Measurements from ENCODE around the gene ZNF768.

DNA sequence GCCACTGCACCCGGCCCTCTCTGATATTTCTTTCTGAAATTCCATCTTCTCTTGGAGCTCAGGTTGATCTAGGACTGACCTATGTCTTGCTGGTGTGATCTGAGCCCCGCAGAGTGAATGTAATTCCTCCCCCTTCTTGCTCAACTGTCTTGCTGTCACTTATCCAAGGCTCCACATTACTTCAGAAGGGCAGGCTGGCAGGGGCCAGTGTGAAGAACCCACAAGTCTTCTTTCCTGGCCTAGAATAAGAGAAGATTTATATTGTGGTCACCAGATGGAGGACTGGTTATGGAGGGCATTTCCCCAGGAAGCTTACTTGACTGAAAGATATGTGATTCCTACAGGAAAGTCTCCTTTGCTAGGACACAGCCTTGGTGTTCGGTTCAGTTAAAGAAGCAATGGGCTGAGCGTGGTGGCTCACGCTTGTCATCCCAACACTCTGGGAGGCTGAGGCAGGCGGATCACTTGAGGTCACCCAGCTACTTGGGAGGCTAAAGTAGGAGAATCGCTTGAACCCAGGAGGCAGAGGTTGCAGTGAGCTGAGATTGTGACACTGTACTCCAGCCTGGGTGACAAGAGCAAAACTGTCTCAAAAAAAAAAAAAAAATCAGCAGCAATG lies 40.4 kb downstream of the ZNF768 start:
- no peak for TF ChIP-seq CTCF (IDR thresholded peaks at IDR 0.05)
- TF ChIP-seq EZH2 (IDR thresholded peaks at IDR 0.05; ENCODE audit: borderline replicate concordance, insufficient read depth, low read depth, low read length, poor library complexity, severe bottlenecking), result no peak
